CD4-positive, alpha-beta T cell treated with Interleukin-6 for 4 hours (primary cell): Measurements from ENCODE around the gene STAB1.

Experiments
- DNase-seq: peaks from one replicate; pipeline ENCODE4 v3.0.0-alpha.2; 2020; ENCODE audit warnings: mixed read lengths

Gene STAB1

GRCh38 chr3:52536369-52537164 is 41.4 kb downstream of the STAB1 start, which contains the start of gene UQCC5:
Gene UQCC5, plus strand, starts transcription at chr3:52536605. Its CDS starts 151 bp downstream, at chr3:52536756.
- peak; percentile 98 for DNase-seq

- DNase-seq, result no peak
These were observed 42.1 kb downstream of the STAB1 start for GRCh38 chr3:52537165-52537620.

- no peak for DNase-seq
These were observed 42.7 kb downstream of the STAB1 start for GRCh38 chr3:52537726-52538421.

- no peak for DNase-seq
These were observed 44.0 kb downstream of the STAB1 start for GRCh38 chr3:52539010-52539653.

GRCh38 chr3:52541050-52541449 is 45.9 kb downstream of the STAB1 start:
- DNase-seq, result no peak

- no peak for DNase-seq
These were observed 49.8 kb downstream of the STAB1 start for GRCh38 chr3:52544937-52545336.

- DNase-seq, result no peak
These were observed 51.2 kb downstream of the STAB1 start for GRCh38 chr3:52546111-52546901.

GRCh38 chr3:52547143-52547542 is 52.0 kb downstream of the STAB1 start:
- no peak for DNase-seq

GRCh38 chr3:52551118-52551517 is 56.0 kb downstream of the STAB1 start:
- DNase-seq, result no peak

GRCh38 chr3:52552089-52552488 is 57.0 kb downstream of the STAB1 start:
- no peak for DNase-seq

- DNase-seq, result no peak
These were observed 59.1 kb downstream of the STAB1 start for GRCh38 chr3:52554026-52554755.

GRCh38 chr3:52555056-52555455 is 59.9 kb downstream of the STAB1 start:
- no peak for DNase-seq

GRCh38 chr3:52557011-52557960 is 62.1 kb downstream of the STAB1 start:
- no peak for DNase-seq

GRCh38 chr3:52558436-52558835 is 63.3 kb downstream of the STAB1 start:
- no peak for DNase-seq

- no peak for DNase-seq
These were observed 66.0 kb downstream of the STAB1 start for GRCh38 chr3:52561028-52561747.

- DNase-seq, result no peak
These were observed 68.8 kb downstream of the STAB1 start for GRCh38 chr3:52563984-52564383.

GRCh38 chr3:52568069-52568468 is 72.9 kb downstream of the STAB1 start:
- DNase-seq, result no peak

- DNase-seq, result no peak
These were observed 74.9 kb downstream of the STAB1 start for GRCh38 chr3:52570076-52570475.

- DNase-seq, result no peak
These were observed 77.1 kb downstream of the STAB1 start for GRCh38 chr3:52572221-52572620.
